ENCODE results near the gene BTK.
"Not testable (repeated sequence)": the region's sequence is repeated elsewhere in the genome, so short reads cannot be mapped to it uniquely, and the experiment has no call there.

The BTK gene

DNA sequence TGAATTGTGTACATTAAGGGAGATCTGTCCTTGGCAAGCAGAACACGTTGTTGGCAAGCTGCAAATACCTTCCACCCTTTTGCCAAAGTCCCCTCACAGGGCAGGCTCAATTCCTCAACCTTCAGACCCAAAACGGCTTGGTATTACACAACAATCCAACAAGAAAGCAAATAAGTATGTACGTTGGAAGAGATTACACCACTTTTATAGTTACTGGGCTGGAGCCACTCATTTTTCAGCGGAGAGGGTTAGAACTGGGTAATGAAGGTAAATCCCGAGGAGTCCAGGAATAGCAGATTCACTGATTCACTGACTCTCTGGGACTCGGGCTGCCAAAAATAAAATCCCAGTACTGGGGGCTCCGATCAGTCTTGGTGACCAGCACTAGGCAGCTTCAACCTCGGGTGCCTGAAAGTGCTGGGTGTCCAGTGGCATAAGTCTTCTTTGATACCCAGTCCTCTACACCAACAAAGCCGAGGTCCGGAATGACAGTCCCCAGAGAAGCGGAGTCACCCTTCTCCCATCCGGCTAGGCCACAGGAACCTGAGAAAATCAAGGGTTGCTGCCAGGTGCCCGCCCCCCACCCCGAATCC, 38.0 kb downstream of the BTK start:
- in situ Hi-C loops (cut with HindIII; ENCODE audit: low sequenced_read_pairs): loop anchor here (5.0 kb wide), 1 partner anchor 34 kb away; no protein-coding TSS in a partner anchor

GRCh38 chrX:101337776-101338271, 48.2 kb downstream of the BTK start:
- in situ Hi-C loops (cut with HindIII; ENCODE audit: low sequenced_read_pairs): no loop called here

GRCh38 chrX:101334310-101334709, 51.7 kb downstream of the BTK start:
- in situ Hi-C loops (cut with HindIII; ENCODE audit: low sequenced_read_pairs): not testable (repeated sequence)

DNA sequence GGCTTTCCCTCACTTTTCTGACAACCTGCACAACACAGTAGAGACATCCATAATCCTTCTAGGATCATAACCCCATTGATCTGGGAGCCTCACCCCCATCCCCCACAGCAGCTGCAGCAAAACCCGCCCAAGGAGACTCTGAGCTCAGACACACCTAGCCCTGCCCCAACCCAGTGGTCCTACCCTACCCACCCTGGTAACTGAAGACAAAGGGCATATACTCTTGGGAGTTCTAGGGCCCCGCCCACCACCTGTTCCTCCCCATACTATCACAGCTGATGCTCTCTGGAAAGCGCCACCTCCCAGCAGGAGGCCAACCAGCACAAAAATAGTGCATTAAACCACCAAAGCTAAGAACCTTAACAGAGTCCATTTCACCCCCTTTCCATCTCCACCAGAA, 59.4 kb downstream of the BTK start:
- in situ Hi-C loops (cut with HindIII; ENCODE audit: low sequenced_read_pairs): not testable (repeated sequence)

DNA sequence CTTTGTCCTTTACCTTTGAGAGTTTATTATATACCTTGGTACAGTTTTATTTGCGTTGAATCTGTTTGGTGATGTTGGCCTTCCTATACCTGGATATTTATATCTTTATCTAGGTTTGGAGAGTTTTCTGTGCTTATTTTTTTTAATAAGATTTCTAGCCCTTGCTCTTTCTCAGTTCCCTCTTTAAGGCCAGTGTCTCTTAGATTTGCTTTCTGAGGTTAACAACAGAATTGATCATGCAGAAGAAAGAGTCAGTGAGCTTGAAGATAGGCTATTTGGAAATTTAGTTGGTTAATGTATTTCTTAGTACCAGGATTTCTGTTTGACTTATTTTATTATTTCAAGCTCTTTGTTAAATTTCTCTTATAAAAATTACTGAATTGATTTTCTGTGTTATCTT, 82.2 kb downstream of the BTK start:
- in situ Hi-C loops (cut with HindIII; ENCODE audit: low sequenced_read_pairs): no loop called here

Data from endothelial cell of hepatic sinusoid (primary cell).